HG03469 (cell line): ENCODE measurements around the gene RUNX1.

Source experiments
- ATAC-seq: cut with Tn5 transposase; IDR thresholded peaks from one replicate; pipeline ENCODE4 v1.9.1; 2021; ENCODE audit warnings: mild to moderate bottlenecking, moderate library complexity, moderate number of reproducible peaks; ENCODE audit not compliant: unreplicated experiment

RUNX1 gene

GRCh38 chr21:34771512-34772028, 277.5 kb downstream of the RUNX1 start:
- no peak for ATAC-seq

GRCh38 chr21:34770576-34770975, 278.5 kb downstream of the RUNX1 start:
- no peak for ATAC-seq

- ATAC-seq: no peak
Measured at GRCh38 chr21:34768326-34768725, 280.8 kb downstream of the RUNX1 start.

GRCh38 chr21:34766862-34767261, 282.2 kb downstream of the RUNX1 start:
- ATAC-seq: no peak

GRCh38 chr21:34765619-34766018, 283.5 kb downstream of the RUNX1 start:
- no peak for ATAC-seq

GRCh38 chr21:34764715-34765284, 284.3 kb downstream of the RUNX1 start:
- no peak for ATAC-seq

- no peak for ATAC-seq
Measured at GRCh38 chr21:34762786-34763185, 286.3 kb downstream of the RUNX1 start.

GRCh38 chr21:34761758-34762330, 287.3 kb downstream of the RUNX1 start:
- ATAC-seq: no peak

- no peak for ATAC-seq
Measured at GRCh38 chr21:34754690-34755647, 294.1 kb downstream of the RUNX1 start.

GRCh38 chr21:34748862-34749261, 300.2 kb downstream of the RUNX1 start:
- no peak for ATAC-seq

GRCh38 chr21:34745557-34746255, 303.4 kb downstream of the RUNX1 start:
- no peak for ATAC-seq

GRCh38 chr21:34744801-34745200, 304.3 kb downstream of the RUNX1 start:
- ATAC-seq: no peak

GRCh38 chr21:34743831-34744230, 305.3 kb downstream of the RUNX1 start:
- no peak for ATAC-seq

GRCh38 chr21:34743285-34743684, 305.8 kb downstream of the RUNX1 start:
- ATAC-seq: no peak

- no peak for ATAC-seq
Measured at GRCh38 chr21:34740198-34740597, 308.9 kb downstream of the RUNX1 start.
